NCI-H526 (cell line): ENCODE measurements around the gene KLHDC7B.

Experiments
- DNase-seq, 2 experiments: peaks; one replicate each; lab custom pipeline; 2025; lab: John Stamatoyannopoulos, UW

KLHDC7B gene

DNA sequence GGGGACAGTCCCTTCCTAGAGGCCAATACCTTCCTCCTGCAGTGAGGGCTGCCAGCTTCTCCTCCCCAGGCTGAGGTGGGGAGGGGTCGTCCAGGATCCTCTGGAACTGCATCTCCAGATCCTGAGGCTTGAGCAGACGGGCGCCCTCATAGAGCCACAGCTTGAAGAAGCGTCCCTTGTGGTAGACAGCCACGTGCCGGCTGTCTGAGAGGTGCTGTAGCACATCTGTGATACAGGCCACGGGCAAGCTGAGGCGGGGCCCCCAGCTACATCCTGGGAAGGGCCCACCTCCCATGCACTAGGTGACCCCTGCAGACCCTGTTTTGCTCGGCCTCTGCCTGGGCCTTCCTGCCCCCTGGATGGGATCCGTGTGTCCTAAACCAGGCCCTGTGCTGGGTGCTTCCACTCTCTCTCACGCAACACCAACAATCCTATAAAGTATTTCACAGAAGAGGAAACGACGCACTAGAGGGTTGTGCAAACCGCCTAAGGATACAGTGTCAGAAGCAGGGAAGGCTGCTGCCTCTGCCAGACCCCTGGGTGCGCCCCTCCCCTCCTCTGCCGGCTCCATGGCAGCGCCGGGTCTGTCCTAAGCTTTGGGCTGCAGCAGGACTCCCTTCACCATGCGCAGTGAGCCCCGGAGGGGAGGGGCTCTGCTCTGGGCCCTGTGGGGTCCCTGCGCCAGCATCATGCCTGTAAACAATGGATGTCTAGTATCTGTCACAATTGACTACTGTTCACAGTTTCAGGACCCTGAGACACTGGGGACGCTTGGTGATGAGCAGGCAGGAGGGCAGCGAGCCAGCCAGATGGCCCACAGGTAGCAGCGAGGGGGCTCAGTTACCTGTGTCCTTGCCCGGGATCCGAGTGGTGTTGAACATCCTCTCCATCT, 28.0 kb downstream of the KLHDC7B start:
- DNase-seq = no peak

DNA sequence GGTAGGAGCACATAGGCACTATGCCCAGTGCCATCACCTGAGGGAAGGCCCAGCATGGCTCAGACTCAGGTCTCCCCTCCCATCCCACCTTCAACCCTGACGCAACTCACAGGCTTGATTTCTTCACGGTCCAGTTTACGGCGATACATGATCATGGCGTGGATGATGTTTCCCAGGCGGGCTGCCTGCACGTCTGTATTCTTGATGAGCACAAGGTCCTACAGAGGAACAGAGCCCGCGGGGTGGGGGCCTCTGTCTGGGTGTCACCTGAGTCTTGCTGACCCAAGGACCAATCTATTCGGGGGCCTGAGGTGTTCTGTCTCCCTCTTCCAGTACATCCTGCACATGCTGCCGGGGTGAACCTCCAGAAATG, 28.7 kb downstream of the KLHDC7B start:
- DNase-seq = no peak

DNA sequence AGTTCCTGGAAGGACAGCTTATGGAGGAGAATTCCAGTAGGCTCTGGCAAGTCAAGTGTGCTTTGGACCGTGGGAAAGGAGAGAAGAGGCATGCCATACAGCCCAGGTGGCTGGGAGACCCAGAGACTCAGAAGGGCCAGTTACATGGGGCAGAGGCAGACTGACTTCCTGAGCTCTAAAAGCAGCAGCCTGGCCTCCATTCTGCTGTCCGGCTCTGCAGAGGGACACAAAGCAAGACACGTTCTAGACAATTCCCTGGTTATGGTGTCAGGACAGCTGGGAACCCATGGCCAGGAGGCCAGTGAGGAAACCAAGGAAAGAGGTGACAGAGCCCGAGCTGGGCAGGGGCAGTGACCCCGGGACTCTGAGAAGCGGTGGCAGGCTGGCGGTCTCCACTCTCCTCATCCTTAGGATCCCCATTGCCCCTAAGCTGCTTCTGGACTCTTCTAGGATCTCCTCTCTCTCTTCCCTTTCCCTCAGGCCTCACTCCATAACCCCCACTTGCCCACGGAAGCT, 29.8 kb downstream of the KLHDC7B start:
- no peak for DNase-seq

DNA sequence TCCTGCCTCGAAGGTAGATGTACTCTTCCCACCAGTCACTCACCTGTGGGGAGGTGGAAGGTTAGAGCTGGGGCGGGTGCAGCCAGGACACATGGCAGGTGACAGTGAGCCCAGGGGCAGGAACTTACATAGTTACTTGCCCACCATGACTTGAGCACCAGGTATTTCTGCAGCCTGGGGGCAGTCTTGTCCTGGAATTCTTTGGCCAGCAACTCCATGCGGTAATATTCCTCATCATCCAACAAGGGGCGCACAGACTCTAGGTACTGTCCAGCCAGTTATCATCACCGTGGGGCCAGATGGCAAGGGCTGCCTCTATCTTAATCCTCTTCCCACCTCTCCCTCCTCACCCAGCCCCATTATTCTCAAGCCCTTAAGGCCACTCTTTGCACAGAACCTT, 30.4 kb downstream of the KLHDC7B start:
- peak; percentile 35 to 66 for DNase-seq

DNA sequence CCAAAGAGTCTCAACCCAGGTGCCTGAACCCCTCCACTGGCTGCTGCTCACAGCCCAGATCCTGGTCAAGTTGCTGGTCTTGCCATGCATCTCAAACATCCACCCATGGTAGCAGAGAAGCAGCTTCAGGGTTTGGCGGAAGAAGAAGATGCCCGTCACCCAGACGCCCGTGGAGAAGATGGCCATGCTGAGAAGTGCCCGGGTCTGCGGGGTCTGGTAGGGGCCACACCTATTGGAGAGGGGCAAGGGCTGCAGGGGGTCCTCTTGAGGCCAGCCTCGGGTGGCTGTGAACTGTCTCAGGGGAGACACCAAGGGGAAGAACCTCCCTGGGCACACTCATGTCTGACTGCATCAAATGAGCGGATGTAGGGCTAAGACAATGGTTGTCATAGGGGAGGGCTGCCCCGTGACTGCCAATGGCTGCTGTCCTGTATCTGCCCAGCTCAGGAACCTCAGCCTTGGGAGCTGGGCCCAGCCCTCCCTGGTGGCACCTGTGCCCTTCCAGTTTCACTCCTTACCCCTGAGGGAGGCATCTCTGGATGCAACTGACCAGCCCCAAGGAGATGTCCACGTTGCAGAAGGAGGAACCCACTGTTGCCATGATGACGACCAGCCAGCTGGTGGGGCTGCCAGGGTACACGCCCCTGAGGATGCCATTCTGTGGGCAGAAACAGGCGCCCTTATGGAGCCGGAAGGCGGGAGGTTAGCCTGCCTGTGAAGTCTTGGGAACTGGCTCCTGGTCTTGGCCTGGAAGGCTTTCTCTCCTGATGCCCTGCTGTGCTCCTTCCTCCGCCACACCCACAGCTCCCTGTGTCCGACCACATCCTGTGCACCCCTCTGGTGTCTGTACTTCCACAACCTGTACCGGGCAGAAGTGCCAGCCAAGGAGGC, 31.4 kb downstream of the KLHDC7B start:
- DNase-seq = no peak

DNA sequence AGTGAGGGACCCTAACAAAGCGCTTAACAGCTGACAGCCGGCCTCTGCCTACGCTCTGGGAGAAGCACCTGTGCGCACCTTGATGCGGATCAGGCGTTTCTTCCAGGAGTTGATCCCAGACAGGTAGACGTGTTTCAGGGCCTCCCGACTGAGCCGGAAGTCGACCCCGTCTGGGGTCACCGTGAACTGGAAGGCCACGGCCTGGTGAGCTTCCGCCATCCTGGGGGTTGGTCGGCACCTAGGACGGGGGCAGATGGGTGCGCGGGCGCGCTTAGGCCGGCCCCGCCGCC, 31.9 kb downstream of the KLHDC7B start:
- no peak for DNase-seq

DNA sequence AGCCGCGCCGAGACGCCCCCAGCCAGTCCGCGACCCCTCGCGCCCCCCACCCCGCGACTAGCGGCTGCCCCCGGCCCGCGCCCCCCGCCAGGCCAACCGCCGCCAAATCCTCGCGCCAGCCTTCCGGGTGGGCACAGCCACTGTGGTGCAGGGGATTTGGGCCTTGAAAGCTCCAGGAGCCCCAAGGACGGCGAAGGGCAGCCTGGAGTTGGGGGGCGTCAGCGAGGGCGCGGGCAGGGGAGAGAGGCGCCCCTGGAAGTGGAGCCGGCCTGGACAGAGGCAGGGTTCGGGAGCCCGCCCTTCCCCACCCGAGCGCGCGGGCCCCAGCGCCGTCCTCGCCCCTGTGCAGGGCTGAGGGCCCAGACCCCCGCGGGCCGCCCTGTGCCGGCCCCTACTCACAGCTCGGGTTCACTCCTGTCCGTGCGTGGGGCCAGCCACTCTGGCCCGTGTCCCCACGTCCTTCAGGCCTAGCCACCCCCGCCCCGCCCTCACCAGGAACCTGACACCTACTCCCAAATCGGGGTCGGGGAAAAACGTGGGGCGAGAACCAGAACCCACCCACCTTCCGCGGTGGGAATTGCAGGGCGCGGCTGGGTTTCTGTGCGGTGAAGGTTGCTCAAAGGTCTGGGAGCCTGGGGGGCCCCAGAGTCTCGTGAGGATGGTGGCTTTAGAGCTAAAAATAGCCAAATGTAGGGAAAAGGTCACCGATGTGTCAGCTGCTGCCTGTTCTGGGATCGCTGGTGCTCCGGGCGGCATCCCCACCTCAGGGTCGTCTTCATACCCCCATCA, 32.5 kb downstream of the KLHDC7B start, which contains the start of gene CPT1B:
TSS of gene CPT1B (minus strand) at position 441 of the 789 bp plus-strand sequence. CDS start 512 bp downstream, outside the sequence.
- DNase-seq = no peak

DNA sequence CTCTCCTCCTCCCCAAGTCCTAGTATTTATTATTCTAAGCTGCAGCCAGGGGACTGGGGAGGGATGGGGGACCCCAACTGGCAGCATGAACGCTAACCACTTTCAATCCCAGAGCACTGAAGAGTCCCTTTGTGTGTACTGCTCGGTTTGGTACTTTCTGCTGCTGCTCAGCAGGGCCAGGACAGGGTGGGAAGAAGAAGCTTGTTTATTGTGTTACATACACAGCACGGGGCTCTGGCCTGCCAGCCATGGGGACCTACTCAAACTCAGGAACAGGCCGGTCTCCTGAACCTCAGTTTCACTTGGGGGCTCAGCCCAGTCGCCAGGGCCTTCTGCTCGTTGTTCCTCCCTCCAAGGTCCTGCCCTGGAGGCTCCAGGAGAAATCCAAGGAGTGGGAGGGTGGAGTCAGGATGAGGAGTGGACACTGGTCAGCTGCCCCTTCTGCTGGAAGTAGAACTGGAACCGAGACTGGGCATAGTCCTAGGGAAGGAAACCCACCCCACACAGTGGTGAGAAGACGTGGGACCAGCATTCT, 33.1 kb downstream of the KLHDC7B start:
- DNase-seq = no peak

DNA sequence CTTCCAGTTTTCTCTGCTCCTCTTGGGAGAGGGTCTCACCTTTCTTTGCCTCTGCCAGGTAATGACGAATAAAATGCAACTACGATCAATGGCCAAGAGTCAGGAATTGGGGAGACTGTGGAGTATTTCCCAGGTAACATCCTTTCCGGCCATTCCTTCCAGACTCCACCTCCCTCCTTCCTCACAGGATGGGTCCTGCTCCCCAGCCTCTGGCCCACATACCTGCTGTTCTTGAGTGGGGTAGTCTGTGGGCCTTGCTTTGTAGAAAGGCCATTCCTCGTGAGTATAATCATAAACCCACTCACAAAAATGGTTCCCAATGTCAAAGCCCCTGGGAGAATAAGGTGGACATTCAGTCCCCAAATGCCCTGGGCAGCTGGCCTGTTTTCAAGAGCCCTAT, 34.1 kb downstream of the KLHDC7B start:
- DNase-seq = no peak

DNA sequence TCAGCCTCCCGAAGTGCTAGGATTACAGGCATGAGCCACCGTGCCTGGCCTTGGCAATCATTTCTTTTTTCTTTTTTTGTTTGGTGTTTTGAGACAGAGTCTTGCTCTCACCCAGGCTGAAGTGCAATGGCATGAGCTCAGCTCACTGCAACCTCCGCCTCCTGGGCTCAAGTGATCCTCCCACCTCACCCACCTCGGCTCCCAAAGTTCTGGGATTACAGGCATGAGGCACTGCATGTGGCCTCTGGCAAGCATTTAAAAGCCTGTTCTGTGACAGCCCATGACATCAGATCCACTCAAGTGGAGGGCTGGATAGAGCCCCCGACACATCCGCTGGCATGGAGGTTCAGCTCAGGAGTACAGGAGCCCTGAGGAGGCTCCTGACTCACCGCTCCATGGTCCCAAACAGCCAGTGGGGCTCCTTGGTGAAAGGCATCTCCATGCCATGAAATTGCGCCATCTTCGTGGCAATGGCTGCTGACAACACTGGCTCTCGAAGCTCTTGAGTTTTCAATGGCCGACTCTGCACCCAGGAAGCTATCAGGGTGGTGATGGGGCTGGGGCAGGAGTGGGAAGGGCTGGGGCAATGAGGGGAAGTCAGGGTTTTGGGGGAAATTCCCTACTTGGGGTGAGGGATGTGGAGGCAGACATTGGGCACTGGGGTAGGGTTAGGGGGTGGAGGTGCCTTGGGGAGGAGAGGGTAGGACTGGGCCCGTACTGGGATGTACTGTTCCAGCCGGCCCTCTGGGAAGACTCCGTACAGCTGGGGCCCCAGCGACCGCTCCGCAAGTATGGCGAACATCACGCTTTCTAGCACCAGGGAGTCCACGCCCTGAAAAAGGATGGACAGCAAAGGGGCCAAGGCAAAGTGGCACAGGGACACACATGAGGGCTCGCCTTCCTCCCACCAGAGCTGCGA, 35.6 kb downstream of the KLHDC7B start:
- DNase-seq = no peak

DNA sequence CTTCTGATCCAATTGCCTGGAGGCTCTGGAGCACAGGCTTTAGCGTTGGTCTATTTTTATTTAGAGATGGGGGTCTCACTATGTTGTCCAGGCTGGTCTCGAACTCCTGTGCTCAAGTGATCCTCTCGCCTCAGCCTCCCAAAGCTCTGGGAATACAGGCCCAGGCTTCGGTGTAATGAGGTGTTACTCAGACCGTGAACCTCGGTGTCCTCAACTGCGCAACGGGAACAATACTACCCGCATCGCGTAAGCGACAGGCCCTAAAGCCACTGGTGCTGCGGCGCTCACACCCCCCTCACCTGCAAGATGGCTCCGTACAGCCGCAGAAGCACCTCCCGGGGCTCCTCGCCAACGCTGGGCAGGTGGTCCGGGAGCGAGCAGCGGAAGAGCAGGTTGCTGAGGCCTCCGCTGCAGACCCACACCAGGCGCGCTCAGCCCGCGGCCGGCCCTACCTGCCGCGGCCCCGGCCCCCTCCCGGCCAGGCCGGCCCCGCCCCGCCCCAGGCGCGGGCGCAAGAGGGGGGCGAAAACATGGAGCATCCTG, 36.3 kb downstream of the KLHDC7B start:
- DNase-seq = no peak

DNA sequence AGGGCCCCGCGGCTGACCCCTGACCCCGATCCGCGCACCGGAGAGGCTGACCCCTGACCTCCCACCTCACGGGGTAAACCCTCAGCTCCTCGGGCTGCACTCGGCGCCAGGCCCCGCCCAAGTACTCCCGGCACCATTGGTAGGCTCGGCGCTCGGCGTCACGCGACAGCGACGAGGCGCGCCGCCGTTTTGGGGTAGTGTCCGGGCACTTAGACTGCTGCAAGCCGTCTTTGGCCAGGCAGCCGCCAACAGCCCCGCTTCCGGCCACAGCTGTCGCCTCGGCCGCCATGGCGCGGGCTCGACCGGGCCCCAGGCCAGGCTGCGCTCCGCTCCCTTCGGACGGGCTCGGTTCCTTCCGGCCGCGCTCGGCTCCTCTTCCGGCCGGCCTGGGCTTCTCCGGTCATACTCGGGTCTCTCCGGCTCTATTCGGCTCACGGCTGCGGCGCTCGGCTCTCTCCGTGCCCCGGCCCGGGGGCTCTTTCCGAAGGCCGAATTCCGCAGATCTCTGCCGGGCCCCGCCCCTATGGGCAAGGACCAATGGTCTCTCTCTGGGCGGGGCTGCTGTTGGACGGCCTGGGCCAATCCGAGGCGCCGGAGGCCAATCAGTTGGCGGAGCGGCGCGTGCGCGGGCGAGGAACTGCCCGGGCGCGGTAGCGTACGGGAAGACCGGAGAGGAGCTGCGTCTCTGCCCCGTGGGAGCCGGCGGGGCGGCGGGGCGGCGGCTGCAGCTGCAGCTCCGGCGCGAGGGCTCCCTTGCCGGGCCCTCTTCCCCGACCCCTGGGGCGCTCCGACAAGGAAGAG, 37.0 kb downstream of the KLHDC7B start, which contains the start of gene CHKB:
TSS of gene CHKB (minus strand) at position 357 of the 801 bp plus-strand sequence. CDS start at position 289, 68 bp downstream.
- DNase-seq = peak; percentile 87 to 98

DNA sequence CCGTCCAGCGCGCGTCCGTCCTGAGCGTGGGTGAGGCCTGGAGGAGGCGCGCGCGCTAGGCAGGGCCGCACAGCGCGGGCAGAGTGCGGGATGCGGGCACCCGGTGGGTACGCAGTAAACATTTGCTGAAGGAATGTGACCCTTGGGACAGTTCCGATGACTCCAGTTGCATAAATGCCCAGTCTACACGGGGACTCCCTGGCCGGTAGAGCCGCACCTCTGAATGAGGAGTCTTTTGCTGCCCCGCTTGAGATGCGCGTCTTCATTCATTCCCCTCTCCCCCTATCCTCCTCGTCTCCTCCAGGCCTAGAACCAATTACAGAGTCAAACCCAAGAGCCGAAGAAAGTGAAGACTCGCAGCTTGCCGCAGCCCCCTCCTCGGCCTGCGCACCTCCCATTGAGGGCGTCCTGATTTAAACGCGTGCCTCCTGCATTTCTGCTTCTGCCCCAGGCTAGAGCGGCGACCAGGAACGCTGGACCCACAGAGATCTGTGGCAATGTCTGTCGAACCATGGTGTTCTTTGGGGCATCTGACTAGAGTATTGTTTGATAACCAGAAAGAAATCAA, 37.7 kb downstream of the KLHDC7B start:
- DNase-seq = no peak

DNA sequence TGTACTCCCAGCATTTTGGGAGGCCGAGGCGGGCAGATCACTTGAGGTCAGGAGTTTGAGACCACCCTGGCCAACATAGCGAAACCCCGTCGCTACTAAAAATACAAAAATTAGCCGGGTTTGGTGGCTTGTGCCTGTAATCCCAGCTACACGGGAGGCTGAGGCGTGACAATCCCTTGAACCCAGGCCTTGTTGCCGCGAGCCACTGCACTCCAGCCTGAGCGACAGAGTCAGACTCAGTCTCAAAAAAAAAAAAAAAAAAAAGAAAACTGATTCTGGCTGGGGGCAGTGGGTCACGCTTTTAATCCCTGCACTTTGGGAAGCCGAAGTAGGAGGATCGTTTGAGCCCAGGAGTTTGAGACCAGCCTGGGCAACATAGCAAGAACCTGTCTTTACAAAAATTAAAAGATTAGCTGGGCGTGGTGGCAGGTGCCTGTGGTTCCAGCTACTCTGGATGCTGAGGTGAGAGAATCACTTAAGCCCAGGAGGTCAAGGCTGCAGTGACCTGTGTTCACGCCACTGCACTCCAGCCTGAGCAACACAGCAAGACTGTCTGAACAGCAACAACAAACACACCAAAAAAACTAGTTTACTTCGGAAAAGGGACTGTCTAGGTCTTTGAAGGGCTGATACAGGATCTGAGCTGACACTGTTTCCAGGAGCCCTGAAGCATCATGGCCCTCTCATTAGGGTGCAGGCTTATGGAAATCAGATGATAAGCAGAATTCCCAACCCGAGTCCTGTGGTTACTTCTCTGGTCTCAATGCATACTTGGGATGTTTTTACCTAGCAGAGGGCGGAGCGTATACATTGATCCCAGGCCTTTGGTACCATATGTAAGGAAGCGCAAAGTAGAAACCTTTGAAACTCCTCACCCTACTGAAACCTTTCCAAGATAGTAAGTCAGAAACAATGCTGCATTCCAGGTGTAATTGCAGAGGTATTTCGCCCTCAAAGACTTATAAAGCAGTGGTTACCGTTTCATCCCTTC, 38.7 kb downstream of the KLHDC7B start:
- DNase-seq = peak in 1 of 2 experiments; percentile 29

DNA sequence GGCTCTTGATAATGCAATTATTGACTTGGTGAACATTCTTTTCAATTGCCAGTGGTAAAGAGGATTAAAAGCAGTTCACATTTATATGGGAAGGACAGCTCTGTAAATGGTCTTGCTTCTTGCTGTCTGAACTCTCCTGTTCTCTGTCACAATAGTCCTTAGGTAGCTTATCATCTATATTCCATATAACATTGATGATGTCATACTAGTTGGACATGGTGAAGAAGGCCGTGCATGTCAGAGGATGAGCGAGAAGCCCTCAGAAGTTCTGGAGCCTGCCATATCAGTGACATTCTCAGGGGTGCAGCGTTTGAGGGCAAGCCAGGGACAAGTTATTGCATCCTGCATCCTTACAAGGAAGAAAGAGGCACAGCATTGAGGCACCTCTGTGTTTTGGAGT, 39.5 kb downstream of the KLHDC7B start:
- DNase-seq = no peak

DNA sequence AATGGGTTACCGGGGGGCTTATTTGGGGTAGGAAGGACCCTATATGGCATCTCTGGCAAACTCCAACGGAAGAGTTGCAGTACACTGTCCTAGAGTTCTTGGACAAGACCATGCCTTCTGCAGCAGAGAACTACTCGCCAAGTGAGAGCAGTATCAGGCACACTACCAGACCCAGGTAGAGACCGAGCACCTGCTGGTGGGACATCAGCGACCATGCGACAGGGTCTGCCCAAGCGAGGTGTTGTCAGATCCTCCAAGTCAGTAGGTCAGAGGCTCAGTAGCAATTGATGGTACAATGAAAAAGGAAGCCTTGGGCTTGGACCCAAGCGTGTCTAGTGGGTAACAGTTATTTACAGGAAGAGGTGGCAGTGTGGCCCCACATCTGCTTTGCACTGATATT, 40.1 kb downstream of the KLHDC7B start:
- DNase-seq = no peak

DNA sequence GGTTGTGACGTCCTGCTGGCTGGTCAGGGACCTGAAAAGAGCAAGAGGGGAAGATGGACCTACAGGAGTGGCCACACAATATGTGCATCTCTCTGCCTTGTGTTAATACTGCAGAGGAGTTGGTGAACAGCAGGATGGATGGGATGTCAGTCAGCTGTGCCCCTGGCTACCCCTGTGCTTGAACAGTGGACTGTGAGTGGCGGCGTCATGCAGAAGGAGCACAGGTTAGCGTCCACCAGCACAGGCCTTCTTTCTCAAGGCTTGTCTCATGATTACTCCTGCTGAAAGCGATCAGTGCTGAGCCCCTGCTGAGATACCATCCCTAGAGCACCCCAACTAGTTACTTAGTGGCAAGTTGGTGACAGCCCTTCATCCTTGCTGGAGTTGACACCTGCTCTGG, 40.7 kb downstream of the KLHDC7B start:
- no peak for DNase-seq

DNA sequence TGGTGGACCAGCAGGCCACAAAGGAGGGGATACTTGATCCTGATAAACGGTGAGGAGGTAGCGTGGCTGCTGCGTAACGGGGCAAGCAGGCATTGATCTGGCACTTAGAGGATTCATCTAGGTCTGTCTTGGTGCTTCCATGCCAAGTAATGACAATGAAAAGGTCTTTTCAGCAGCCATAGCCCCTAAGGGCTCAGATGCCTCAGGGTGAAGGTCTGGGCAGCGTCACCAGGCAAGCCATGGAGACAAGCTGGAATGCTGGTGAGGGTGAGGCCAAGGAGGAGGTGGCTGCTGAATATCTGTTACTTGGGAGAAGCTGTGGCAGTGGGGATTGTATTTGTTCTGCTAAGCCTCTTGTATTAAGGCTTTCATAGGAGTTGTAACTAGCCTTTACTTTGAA, 41.7 kb downstream of the KLHDC7B start:
- DNase-seq = no peak
